ENCODE results near the gene SLC22A4. TPM values are rescaled to one million over a fixed set of nuclear protein-coding genes. Genes with fewer than 3 reads are reported as not detected.

Gene SLC22A4
- total and polyA plus RNA-seq, 2 of the 8 experiments (the other 6 are each of a cell fraction or from before 2014, with no cell fraction given), result 0.45 to 0.60 TPM

DNA sequence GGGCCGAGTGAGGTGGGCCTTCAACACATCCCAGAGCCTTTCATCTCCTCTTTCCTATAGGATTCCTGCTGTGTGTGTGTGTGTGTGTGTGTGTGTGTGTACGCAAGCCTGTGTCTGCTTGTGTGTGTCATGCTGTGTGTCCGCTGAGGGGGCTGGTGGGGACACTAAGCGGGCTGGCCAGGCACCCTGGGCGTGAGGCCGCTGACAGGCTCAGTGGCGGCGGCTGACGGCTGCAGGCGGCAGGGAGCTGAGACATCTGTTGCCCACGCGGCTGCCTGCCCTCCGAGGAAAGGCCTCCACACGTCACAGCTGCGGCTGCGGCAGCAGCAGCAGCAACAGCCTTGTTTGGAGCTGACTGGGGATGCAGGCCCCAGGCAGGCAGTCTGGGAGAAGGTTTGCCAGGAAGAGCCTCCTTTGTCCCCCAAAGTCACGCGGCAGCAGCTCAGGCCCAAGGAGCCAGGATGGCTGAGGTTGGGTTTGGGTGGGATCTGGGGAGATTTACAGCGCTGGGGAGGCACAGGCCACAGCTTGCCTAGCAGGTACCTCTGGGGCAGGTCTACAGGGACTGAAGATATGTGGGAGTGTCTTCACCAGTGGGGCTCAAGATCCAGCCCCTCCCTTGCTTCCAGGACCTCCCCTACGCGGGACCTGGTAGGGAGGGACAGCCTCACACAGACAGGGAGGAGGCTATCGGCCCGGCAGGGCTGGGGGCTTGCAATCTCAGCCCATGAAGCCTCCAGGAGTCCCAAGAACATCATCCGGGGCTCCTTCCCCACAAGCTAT, 34.9 kb upstream of the SLC22A4 start:
- no peak overlapping the region for H2BK20ac ChIP-seq (ENCODE audit: low read length)
- no peak overlapping the region for H3K27ac ChIP-seq (ENCODE audit: low read depth, low read length)
- H3K9ac ChIP-seq (replicated peaks in 1 of 4; ENCODE audit: extremely low read depth in 1 of 4, low read depth in 3 of 4, low read length in 3 of 4), result no peak overlapping the region; a peak in 1 of 7 replicates
- ChIA-PET POLR2A (ENCODE audit: partially characterized antibody) (no interaction called here), CTCF (ENCODE audit: partially characterized antibody) (interaction anchor here (0.8 to 5.2 kb wide), 4 partner anchors 11 to 153 kb away, joined by 3 to 40 read pairs (median 8); no protein-coding TSS in a partner anchor)
- no peak overlapping the region for H3K4ac ChIP-seq (replicated peaks; ENCODE audit: insufficient read length, low read depth, low read length)
- no peak overlapping the region for H2BK12ac ChIP-seq (ENCODE audit: low read depth, low read length)
- H3K9me3 ChIP-seq (ENCODE audit: insufficient read depth in 2 of 2, low read depth in 1 of 2, low read length in 1 of 2), result no peaks in the 10 kb centered on the region
- WGBS, 2 experiments (ENCODE audit: extremely low coverage in 1 of 2, insufficient coverage in 1 of 2, insufficient read length in 1 of 2, insufficient replicate concordance in 2 of 2, low coverage in 1 of 2, low lambda C conversion rate in 2 of 2, missing lambda C conversion rate in 1 of 2), result 90% methylated on average over 16 of the region's 24 CpGs; no CpG with 5 or more reads in 1 of the 2 experiments
- no peaks in the 10 kb centered on the region for H4K20me1 ChIP-seq (replicated peaks in 1 of 2; ENCODE audit: control insufficient read depth in 1 of 2, insufficient read depth in 2 of 2, low read length in 2 of 2)
- H3K36me3 ChIP-seq (ENCODE audit: control insufficient read depth in 2 of 4, insufficient read depth in 4 of 4, low read length in 3 of 4), result no peaks in the 10 kb centered on the region
- H3K79me1 ChIP-seq (ENCODE audit: low read depth, low read length), result no peaks in the 10 kb centered on the region; the same call in 1 of the 2 replicates
- peaks cover 0 to 10% (median 9%) of the 10 kb centered on the region in 4 experiments; a peak in 3 of 7 replicates for H3K27me3 ChIP-seq (replicated peaks in 1 of 4; ENCODE audit: control insufficient read depth in 3 of 4, extremely low read depth in 1 of 4, insufficient read depth in 3 of 4, low read length in 3 of 4)
- H3K18ac ChIP-seq (ENCODE audit: extremely low read depth, low read length), result no peak overlapping the region
- H2AK5ac ChIP-seq (ENCODE audit: low read depth, low read length), result no peak overlapping the region
- no peak overlapping the region for H3K4me3 ChIP-seq (ENCODE audit: extremely low read depth in 1 of 4, insufficient read depth in 2 of 4, low read depth in 3 of 4, low read length in 4 of 4)
- H3K23ac ChIP-seq (ENCODE audit: insufficient read length), result no peak overlapping the region
- peaks cover 0 to 19% (median 6%) of the 10 kb centered on the region in 4 experiments; a peak in 6 of 7 replicates for H3K4me1 ChIP-seq (replicated peaks in 1 of 4; ENCODE audit: control insufficient read depth in 3 of 4, insufficient read depth in 4 of 4, low read length in 3 of 4)
- H4K8ac ChIP-seq (ENCODE audit: extremely low read depth, insufficient read depth, low read length), result no peak overlapping the region; the same call in 1 of the 2 replicates
- peaks cover 10% of the 10 kb centered on the region; the same call in 1 of the 2 replicates for H3K23me2 ChIP-seq (ENCODE audit: low read depth, low read length)
- no peak overlapping the region for H2BK5ac ChIP-seq (ENCODE audit: low read depth, low read length)
- H2BK120ac ChIP-seq (replicated peaks; ENCODE audit: low read depth, low read length), result no peak overlapping the region
- no peak overlapping the region for H3K56ac ChIP-seq (replicated peaks; ENCODE audit: insufficient read length, low read depth, low read length)
- H3K4me2 ChIP-seq (ENCODE audit: insufficient read depth in 1 of 2, low read depth in 2 of 2, low read length in 2 of 2), result peak overlapping the region; percentile 74 to 81; a peak in 1 of 4 replicates
- no peak overlapping the region for H3K14ac ChIP-seq (ENCODE audit: insufficient read length)
- TF ChIP-seq KDM1A (IDR thresholded peaks at IDR 0.05; ENCODE audit: borderline replicate concordance, low read length) (no peak), TEAD4 (IDR thresholded peaks at IDR 0.05; ENCODE audit: low read depth, low read length) (no peak), JUN (IDR thresholded peaks at IDR 0.05; ENCODE audit: low read depth, low read length) (no peak), MAX (IDR thresholded peaks at IDR 0.05) (0 out of 2 replicates have a peak, but pooled peaks have one; percentile 50)
- DNase-seq (ENCODE audit: low read depth in 1 of 2, low spot score in 2 of 2), result peak in 1 of 2 experiments; percentile 49
- no peak overlapping the region for H2AFZ ChIP-seq (ENCODE audit: low read length)
- H2BK15ac ChIP-seq (ENCODE audit: low read length), result no peak overlapping the region
- no peak for FAIRE-seq
- H4K91ac ChIP-seq (replicated peaks; ENCODE audit: insufficient read length, low read length), result no peak overlapping the region
- no peaks in the 10 kb centered on the region for H3K79me2 ChIP-seq (ENCODE audit: control insufficient read depth in 1 of 2, insufficient read depth in 2 of 2, low read length in 2 of 2)
- no peak overlapping the region for H4K5ac ChIP-seq (ENCODE audit: insufficient read length, low read depth, low read length)

All from H1 (cell line).